Measurements from ENCODE around the gene TMEM154. TPM values are rescaled to one million over a fixed set of nuclear protein-coding genes. Genes with fewer than 3 reads are reported as not detected.

Gene TMEM154
- total and polyA plus RNA-seq, 10 of the 15 experiments (the other 5 are each of a cell fraction or from before 2014, with no cell fraction given) = 5.1 to 41.4 (median 18.2) TPM

DNA sequence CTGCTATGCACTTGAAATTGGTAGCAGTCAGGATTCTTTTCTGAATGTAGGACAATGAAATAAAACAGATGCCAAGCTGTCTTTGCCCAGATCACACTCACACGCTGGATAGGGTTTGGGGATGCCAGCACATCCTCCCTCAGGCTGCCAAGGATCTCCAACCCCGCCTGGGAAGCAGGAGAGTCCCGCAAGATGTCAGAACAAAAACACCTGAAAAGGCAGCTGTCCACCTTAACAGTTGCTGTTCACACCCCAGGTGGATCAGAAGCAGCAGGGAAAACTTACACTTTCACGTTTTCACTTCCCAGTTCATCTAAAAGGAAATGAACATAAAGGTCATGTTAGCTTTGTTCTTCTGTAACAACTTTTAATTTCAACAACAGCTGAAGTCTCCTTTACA lies 35.7 kb downstream of the TMEM154 start (continued):
- TF ChIP-seq, protein P1, sequence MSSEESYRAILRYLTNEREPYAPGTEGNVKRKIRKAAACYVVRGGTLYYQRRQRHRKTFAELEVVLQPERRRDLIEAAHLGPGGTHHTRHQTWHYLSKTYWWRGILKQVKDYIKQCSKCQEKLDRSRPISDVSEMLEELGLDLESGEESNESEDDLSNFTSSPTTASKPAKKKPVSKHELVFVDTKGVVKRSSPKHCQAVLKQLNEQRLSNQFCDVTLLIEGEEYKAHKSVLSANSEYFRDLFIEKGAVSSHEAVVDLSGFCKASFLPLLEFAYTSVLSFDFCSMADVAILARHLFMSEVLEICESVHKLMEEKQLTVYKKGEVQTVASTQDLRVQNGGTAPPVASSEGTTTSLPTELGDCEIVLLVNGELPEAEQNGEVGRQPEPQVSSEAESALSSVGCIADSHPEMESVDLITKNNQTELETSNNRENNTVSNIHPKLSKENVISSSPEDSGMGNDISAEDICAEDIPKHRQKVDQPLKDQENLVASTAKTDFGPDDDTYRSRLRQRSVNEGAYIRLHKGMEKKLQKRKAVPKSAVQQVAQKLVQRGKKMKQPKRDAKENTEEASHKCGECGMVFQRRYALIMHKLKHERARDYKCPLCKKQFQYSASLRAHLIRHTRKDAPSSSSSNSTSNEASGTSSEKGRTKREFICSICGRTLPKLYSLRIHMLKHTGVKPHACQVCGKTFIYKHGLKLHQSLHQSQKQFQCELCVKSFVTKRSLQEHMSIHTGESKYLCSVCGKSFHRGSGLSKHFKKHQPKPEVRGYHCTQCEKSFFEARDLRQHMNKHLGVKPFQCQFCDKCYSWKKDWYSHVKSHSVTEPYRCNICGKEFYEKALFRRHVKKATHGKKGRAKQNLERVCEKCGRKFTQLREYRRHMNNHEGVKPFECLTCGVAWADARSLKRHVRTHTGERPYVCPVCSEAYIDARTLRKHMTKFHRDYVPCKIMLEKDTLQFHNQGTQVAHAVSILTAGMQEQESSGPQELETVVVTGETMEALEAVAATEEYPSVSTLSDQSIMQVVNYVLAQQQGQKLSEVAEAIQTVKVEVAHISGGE (CRISPR knock-in tag; IDR thresholded peaks at IDR 0.05) = no peak
- peak; percentile 80 for TF ChIP-seq NR2C1 (IDR thresholded peaks at IDR 0.05)
- TF ChIP-seq ZNF687 (IDR thresholded peaks at IDR 0.05) = peak; percentile 89
- TF ChIP-seq SPI1 (IDR thresholded peaks at IDR 0.05; ENCODE audit: borderline replicate concordance, insufficient read depth, low read depth, low read length) = peak; percentile 30; the same call in 1 of the 2 replicates
- TF ChIP-seq POLR2AphosphoS2 (IDR thresholded peaks at IDR 0.05; ENCODE audit: low read depth, low read length) = no peak
- TF ChIP-seq EP300 (IDR thresholded peaks at IDR 0.05; ENCODE audit: borderline replicate concordance in 1 of 2, control insufficient read depth in 1 of 2, low read depth in 2 of 2, low read length in 2 of 2) = peak in 1 of 2 experiments; percentile 42; a peak in 1 of 4 replicates
- no peak for TF ChIP-seq ZNF24 (IDR thresholded peaks at IDR 0.05)
- TF ChIP-seq TCF12 (IDR thresholded peaks at IDR 0.05; ENCODE audit: low read depth, low read length) = peak; percentile 61; the same call in 1 of the 2 replicates
